Right atrium auricular region (tissue), 2 donors: ENCODE measurements around the gene TGM5. TPM values are rescaled to one million over a fixed set of nuclear protein-coding genes. Genes with fewer than 3 reads are reported as not detected.

Experiments
- DNase-seq: peaks from one replicate; pipeline ENCODE4 v3.0.0-alpha.2; 2019; ENCODE audit warnings: low spot score
- H3K27ac ChIP-seq, 2 donors: fragments of 200-600 bp; sonication (generic); 1 replicate in 1 of 2; 2 replicates in 1 of 2; pipeline ENCODE4 v1.5.1; 2016 to 2019
- H3K27me3 ChIP-seq, 2 donors: fragments of 200-600 bp; sonication (generic); one replicate each; pipeline versions ENCODE4 v1.5.1 to v1.6.0; 2017 to 2019
- H3K36me3 ChIP-seq: fragments of 200-600 bp; sonication (generic); one replicate; pipeline ENCODE4 v1.5.1; 2016
- H3K4me1 ChIP-seq, 2 donors: fragments of 200-600 bp; sonication (generic); one replicate each; pipeline versions ENCODE4 v1.5.1 to v1.6.0; 2017 to 2019
- H3K4me3 ChIP-seq, 2 donors: fragments of 200-600 bp; sonication (generic); 1 replicate in 1 of 2; 2 replicates in 1 of 2; pipeline ENCODE4 v1.5.1; 2017 to 2019; ENCODE audit warnings: mild to moderate bottlenecking in 1 of 2, moderate library complexity in 1 of 2
- H3K9me3 ChIP-seq, 2 donors: fragments of 200-600 bp; sonication (generic); one replicate each; pipeline ENCODE4 v1.5.1; 2019
- CTCF ChIP-seq, 2 donors: fragments of 200-600 bp; sonication (generic); IDR thresholded peaks; one replicate each; pipeline ENCODE4 v1.5.1; 2019; ENCODE audit warnings: antibody characterized with exemption in 2 of 2
- total RNA-seq, 2 donors: library from RNA; depleted of rRNA; stranded (reverse); fragments of >200 nt; gene quantifications; one replicate each; pipeline ENCODE4 v1.1.0, GENCODE V29; 2016

The TGM5 gene
- total RNA-seq, 2 donors from 2014 or later: 0.15 TPM; not detected in 1

- no peak for TF ChIP-seq CTCF (IDR thresholded peaks at IDR 0.05)
- Histone ChIP-seq H3K36me3 (peaks cover 23% of the 10 kb centered on the region), H3K4me3 (no peak overlapping the region), H3K27ac (no peak overlapping the region), H3K4me1 (peaks cover 0 to 4% of the 10 kb centered on the region in 2 donors), H3K9me3 (peaks cover 0 to 3% of the 10 kb centered on the region in 2 donors), H3K27me3 (no peaks in the 10 kb centered on the region)
- no peak for DNase-seq
Measured at GRCh38 chr15:43196760-43197548, 69.8 kb downstream of the TGM5 start.

GRCh38 chr15:43194795-43195194 lies 71.9 kb downstream of the TGM5 start:
- Histone ChIP-seq H3K27ac (peak overlapping the region in 1 of 2 donors; percentile 33), H3K36me3 (peaks cover 42% of the 10 kb centered on the region)

GRCh38 chr15:43193710-43194109 lies 73.0 kb downstream of the TGM5 start:
- Histone ChIP-seq H3K4me1 (peaks cover 0 to 24% of the 10 kb centered on the region in 2 donors), H3K27ac (no peak overlapping the region), H3K27me3 (no peaks in the 10 kb centered on the region), H3K36me3 (peaks cover 42% of the 10 kb centered on the region), H3K9me3 (peaks cover 0 to 3% of the 10 kb centered on the region in 2 donors), H3K4me3 (no peak overlapping the region)
- TF ChIP-seq CTCF (IDR thresholded peaks at IDR 0.05): no peak
- no peak for DNase-seq

More at GRCh38 chr15:43194795-43195194, 71.9 kb downstream of the TGM5 start:
- DNase-seq: no peak
- peaks cover 0 to 15% of the 10 kb centered on the region in 2 donors for H3K4me1 ChIP-seq
- no peaks in the 10 kb centered on the region for H3K27me3 ChIP-seq
- H3K9me3 ChIP-seq: peaks cover 0 to 3% of the 10 kb centered on the region in 2 donors
- no peak overlapping the region for H3K4me3 ChIP-seq
- no peak for TF ChIP-seq CTCF (IDR thresholded peaks at IDR 0.05)

- TF ChIP-seq CTCF (IDR thresholded peaks at IDR 0.05): no peak
- H3K4me1 ChIP-seq: peaks cover 0 to 50% of the 10 kb centered on the region in 2 donors
- H3K27ac ChIP-seq: peak overlapping the region; percentile 54 to 73
- H3K4me3 ChIP-seq: no peak overlapping the region
- peaks cover 33% of the 10 kb centered on the region for H3K36me3 ChIP-seq
- DNase-seq: no peak
- H3K27me3 ChIP-seq: no peaks in the 10 kb centered on the region
- no peaks in the 10 kb centered on the region for H3K9me3 ChIP-seq
Measured at GRCh38 chr15:43190178-43190577, 76.5 kb downstream of the TGM5 start.

- no peak overlapping the region for H3K4me3 ChIP-seq
- peak overlapping the region in 1 of 2 donors; percentile 73 for H3K27ac ChIP-seq
- no peak for TF ChIP-seq CTCF (IDR thresholded peaks at IDR 0.05)
- H3K9me3 ChIP-seq: no peaks in the 10 kb centered on the region
- no peaks in the 10 kb centered on the region for H3K27me3 ChIP-seq
- DNase-seq: no peak
- H3K36me3 ChIP-seq: peaks cover 33% of the 10 kb centered on the region
- H3K4me1 ChIP-seq: peaks cover 0 to 50% of the 10 kb centered on the region in 2 donors
Measured at GRCh38 chr15:43189296-43189695, 77.4 kb downstream of the TGM5 start.
